NCI-H2029 (cell line): ENCODE results near the gene TCERG1L.
"Not testable (repeated sequence)": the region's sequence is repeated elsewhere in the genome, so short reads cannot be mapped to it uniquely, and the experiment has no call there.

Experiments used
- DNase-seq: peaks from one replicate; lab custom pipeline; 2025; lab: John Stamatoyannopoulos, UW

Gene TCERG1L

GRCh38 chr10:131143425-131144165, 167.9 kb downstream of the TCERG1L start:
- no peak for DNase-seq

DNA sequence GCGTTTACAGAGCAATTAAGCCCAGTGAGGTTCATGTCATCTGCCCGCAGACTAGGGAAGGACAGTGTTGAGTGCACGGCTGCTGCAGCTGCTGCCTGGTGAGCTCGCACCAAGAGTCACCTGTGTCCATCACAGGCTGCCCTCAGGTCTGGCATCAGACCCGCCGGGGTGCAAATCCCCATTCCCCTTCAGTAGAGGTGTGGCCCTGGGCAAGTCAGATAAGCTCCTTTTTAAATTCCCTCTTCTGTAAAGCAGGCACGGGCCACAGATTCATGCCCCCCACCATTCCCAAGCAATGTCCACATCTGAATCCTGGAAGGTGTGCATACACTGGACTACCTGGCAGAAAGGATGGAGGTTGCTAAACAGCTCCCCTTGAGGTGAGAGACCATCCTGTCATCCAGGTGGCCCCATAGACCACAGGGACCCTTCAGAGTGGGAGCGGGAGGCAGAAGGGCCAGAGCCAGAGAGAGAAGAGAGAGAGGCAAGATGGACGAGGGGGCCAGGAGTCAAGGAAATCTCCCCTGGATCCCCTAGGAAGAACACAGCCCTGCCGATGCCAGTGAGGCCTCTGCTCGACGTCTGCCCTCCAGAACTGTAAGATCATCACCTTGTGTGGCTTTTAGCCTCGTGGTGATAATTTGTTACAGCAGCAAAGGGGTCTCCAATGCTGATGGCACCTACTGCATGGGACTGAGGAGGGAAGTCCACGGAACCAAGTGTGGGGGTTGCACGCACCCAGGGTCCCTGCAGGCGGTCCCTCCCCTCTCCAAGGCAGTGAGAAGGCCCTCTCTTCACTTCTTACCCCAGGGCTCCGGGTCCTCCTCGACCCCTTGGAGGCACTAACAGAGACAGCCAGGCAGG, 168.8 kb downstream of the TCERG1L start:
- DNase-seq: no peak

DNA sequence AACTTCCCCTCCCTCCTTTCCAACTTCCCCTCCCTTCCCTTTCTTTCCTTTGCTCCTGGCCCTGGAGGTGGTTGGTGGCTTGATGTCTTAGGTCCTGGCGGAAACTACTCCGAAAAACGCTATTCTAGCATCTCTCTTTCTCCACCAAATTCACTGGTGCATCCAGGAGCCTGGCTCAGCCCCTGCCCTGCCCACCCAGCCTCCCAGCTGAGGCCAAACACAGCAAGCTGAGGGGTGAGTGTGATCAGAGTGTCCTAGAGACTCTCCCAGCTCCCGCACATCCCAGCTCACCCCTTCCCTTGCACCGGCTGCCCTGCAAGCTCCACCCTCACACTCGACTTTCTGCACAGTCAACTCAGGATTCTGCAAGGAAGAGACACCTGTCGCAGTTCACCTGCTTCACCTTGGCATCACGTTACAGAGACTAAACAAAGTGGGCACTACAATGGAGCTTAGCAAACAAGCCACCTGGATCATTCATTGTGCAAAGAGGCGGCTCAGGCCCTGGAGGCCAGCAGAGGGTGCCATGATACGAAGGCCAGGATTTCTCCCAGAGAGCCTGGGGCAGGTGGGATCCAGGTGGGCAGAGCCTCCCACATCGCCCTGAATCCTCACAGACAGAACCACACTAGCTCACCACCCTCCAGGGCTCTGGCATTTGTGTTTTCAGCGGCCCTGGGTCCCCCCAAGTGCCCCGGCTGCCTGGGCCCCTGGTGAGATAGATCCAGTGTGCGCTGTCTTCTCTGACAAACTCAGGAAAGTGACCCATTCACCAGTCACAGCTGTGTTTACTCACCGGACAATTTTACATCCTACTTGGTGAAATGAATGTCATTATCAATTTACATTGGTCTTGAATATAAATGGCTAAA, 169.6 kb downstream of the TCERG1L start:
- DNase-seq: peak; percentile 85

GRCh38 chr10:131141207-131141606, 170.3 kb downstream of the TCERG1L start:
- DNase-seq: no peak

DNA sequence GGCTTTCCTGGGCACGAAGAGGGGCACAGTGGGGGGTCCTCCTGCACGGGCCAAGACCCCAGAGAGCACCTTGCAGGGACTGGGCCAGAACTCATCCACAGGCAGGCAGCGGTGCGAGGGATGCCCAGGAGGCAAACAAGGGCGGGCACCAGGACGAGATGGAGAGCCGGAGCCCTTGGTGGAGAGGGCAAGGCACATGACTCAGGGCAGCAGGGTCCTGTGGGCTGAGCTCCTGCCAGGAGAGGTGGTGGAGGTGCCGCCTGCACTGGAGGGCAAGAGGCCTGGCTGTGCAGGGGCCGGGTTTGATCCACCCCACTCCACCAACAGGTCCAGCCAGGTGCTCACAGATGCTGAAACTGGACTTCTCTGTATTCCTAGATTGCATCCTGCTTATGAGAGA, 170.9 kb downstream of the TCERG1L start:
- no peak for DNase-seq

- no peak for DNase-seq
Observed at GRCh38 chr10:131137223-131137622, 174.3 kb downstream of the TCERG1L start.

DNA sequence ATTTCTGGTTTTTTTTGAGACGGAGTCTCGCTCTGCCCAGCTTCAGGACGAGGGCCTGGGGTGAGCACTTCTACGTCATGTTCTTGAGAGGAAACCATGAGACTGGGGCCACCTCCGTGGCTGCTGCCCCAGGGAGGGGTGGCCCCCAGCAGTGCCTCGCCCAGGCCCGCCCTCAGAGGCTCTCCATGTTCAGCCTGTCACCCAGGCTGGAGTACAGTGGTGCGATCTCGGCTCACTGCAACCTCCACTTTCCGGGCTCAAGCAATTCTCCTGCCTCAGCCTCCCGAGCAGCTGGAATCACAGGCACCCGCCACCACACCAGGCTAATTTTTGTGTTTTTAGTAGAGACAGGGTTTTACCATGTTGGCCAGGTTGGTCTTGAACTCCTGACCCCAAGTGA, 175.2 kb downstream of the TCERG1L start:
- not testable (repeated sequence) for DNase-seq

DNA sequence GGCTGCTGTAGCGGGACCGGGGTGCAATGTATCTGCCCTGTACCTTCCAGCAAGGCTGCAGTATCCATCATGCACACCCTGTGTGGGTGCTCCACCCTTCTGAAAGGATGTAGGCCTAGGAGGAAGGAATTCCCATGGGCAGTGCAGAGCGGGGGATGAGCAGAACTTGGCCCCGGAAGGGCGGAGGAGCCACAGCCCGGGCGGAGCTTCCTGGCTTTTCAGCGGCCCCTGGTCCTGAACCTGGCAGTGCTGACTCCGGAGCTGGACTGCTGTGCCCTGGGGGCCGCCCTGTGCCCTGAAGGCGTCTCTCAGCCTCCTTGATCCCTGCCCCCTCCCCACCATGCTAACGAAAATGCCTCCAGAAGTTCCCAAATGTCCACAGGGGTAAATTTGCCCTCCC, 175.8 kb downstream of the TCERG1L start:
- DNase-seq: no peak

- DNase-seq: no peak
Observed at GRCh38 chr10:131134651-131135050, 176.9 kb downstream of the TCERG1L start.

GRCh38 chr10:131134001-131134576, 177.4 kb downstream of the TCERG1L start:
- no peak for DNase-seq

DNA sequence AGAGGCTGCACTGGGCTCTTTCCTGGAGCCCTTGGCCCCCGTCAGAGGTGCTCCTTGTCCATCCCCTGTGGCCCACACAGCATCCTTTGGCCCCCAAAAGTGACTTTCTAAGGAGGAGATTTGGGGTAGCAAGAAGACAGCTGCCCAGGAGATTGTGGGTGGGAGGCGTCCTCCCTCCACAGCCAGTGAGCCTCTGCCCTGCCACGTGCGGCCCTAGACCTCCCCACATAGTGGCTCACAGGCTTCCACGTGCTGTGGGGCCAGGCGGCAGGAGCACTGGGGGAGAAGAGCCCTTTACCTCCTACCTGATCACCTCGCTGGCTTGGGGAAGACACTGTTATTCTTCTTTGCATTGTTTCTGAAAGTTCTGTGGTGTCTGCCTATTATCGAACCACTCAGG, 178.8 kb downstream of the TCERG1L start:
- no peak for DNase-seq

- DNase-seq: no peak
Observed at GRCh38 chr10:131131726-131132591, 179.6 kb downstream of the TCERG1L start.

GRCh38 chr10:131130025-131130424, 181.5 kb downstream of the TCERG1L start:
- no peak for DNase-seq

GRCh38 chr10:131129544-131129943, 182.0 kb downstream of the TCERG1L start:
- DNase-seq: no peak

GRCh38 chr10:131128731-131129130, 182.8 kb downstream of the TCERG1L start:
- no peak for DNase-seq

DNA sequence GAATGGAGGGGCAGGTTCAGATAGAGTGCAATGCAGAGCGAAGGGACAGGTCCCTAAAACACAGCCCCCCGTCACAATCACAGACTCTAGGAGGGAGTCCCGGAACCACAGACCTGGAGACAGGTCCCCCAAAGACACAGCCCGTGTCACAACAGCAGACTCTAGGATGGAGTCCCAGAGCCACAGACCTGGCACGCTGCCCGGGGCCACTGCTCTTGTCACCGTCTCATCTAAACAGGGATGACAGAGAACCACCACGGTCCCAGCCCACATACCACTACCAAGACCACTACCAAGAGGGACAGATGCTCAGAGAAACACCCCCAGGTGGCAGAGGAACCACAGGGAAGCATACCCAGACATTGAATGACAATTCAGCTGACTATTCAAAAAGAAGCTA, 183.9 kb downstream of the TCERG1L start:
- DNase-seq: no peak

GRCh38 chr10:131127138-131127589, 184.4 kb downstream of the TCERG1L start:
- no peak for DNase-seq

DNA sequence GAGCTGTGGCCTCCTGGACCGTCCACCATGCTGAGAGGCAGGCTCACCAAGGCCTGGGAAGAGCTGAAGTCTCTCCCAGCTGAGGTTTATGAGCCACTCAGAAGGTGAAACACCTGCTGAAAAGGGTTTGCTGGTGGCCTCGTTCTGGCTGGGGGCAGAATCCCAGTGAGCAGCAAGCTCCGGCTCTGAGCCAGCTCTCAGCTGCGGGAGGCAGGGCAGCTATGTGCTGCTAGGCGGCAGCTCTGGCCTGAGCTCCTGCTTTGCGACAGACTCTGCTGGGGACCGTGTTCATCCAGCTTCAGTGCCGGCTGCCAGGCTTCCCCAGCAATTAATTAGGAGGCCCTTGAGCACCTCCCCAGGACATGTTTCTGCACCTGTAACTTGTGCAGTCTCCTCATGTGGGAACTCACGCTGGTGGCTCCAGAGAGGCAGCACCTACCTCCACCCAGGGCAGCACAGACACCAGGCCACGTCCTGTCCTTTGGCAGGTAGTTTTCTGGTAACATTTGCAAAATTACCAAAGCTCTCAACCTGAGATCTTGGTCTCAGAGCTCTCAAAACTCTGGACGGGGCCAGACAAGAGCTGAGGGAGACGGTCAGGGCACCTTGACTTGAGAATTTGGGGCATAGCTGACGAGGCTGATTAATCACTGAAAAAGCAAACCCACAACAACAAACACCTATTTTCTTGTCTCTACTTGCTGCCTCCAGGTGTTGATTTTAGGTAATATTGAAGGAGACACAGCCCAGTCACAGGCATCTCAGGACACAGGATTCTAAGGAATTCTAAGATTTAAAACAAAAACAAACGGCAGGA, 185.0 kb downstream of the TCERG1L start:
- DNase-seq: peak; percentile 49

DNA sequence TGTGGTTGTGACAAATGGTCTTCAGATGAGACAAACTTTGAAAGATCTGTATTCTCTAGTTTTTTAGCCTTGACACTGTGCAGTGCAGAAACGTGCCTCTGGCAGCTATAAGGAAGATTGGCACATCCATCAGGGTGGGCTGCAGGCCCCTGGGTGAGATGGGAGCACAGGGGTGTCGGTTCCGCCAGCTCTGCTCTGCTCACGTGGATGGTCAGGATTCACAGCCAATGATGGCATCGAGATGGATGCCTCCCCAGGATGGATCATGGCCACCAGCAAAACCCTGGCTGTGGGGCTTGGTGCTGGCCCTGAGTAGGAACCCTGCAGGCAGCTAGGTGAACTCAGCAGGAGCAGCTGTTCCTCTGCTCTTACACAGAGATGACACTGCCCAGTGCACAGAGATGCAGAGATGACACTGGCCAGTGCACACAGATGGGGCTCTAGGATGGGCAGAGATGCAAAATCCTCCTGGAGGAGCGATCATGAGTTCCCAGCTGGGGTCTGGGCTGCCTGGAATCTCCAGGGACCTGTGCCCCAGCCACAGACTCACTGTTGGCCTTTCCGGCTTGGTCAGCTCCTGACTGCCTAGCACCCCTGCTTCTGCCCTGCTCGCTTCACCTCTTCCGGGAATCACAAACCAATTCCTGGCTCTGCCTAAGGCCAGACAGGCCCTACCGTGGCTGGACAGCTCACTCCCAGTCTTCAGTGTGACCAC, 185.9 kb downstream of the TCERG1L start:
- DNase-seq: no peak
